Fibroblast of the aortic adventitia (primary cell): ENCODE measurements around the gene CNTN2. TPM values are rescaled to one million over a fixed set of nuclear protein-coding genes. Genes with fewer than 3 reads are reported as not detected.
A peak's percentile ranks its signal among the peaks of the same experiment; 100 is the strongest.

Experiments used
- DNase-seq: peaks from one replicate; pipeline ENCODE4 v3.0.0-alpha.2; 2010; ENCODE audit warnings: low read depth
- H3K4me3 ChIP-seq: 2 replicates; pipeline ENCODE4 v1.5.1; 2011; ENCODE audit warnings: low read depth, mild to moderate bottlenecking, control low read depth, low read length, moderate library complexity
- CTCF ChIP-seq: IDR thresholded peaks from 2 replicates; pipeline ENCODE4 v1.5.1; 2011; ENCODE audit warnings: mild to moderate bottlenecking, low read length, control low read depth, inconsistent platforms; ENCODE audit not compliant: insufficient read depth
- total RNA-seq: library from RNA; depleted of rRNA; stranded (reverse); fragments of >200 nt; gene quantifications from 2 replicates; pipeline ENCODE4 v1.2.3, GENCODE V29; 2012; ENCODE audit warnings: low replicate concordance

Gene CNTN2
- total RNA-seq, 1 donor: not detected

GRCh38 chr1:205064301-205064700 is 21.3 kb downstream of the CNTN2 start:
- DNase-seq: no peak
- H3K4me3 ChIP-seq: no peak overlapping the region
- no peak for TF ChIP-seq CTCF

- DNase-seq: no peak
- no peak for TF ChIP-seq CTCF
- H3K4me3 ChIP-seq: no peak overlapping the region
Observed at GRCh38 chr1:205064741-205065316, 21.8 kb downstream of the CNTN2 start.

- no peak for DNase-seq
- no peak for TF ChIP-seq CTCF
Observed at GRCh38 chr1:205065666-205066065, 22.7 kb downstream of the CNTN2 start.

GRCh38 chr1:205066141-205066818 is 23.3 kb downstream of the CNTN2 start:
- DNase-seq: peak; percentile 12
- H3K4me3 ChIP-seq: no peak overlapping the region
- peak; percentile 37 for TF ChIP-seq CTCF

More at GRCh38 chr1:205065666-205066065, 22.7 kb downstream of the CNTN2 start:
- H3K4me3 ChIP-seq: no peak overlapping the region

GRCh38 chr1:205067031-205067430 is 24.0 kb downstream of the CNTN2 start:
- TF ChIP-seq CTCF: no peak
- no peak for DNase-seq

GRCh38 chr1:205068001-205068400 is 25.0 kb downstream of the CNTN2 start:
- no peak for DNase-seq

More at GRCh38 chr1:205067031-205067430, 24.0 kb downstream of the CNTN2 start:
- H3K4me3 ChIP-seq: no peak overlapping the region

More at GRCh38 chr1:205068001-205068400, 25.0 kb downstream of the CNTN2 start:
- no peak overlapping the region for H3K4me3 ChIP-seq
- TF ChIP-seq CTCF: no peak
